SK-N-SH treated with all-trans-retinoic acid at 6 μM for 48 hours (cell line): ENCODE data around the gene QSOX2.

ENCODE experiments used
- CSRNP3 ChIP-seq: fragments of 250-450 bp; sonication (Bioruptor Pico); IDR thresholded peaks from 2 replicates; pipeline ENCODE4 v1.5.1; 2021; ENCODE audit warnings: mild to moderate bottlenecking, moderate library complexity
- ISL1 ChIP-seq: fragments of 250-450 bp; sonication (Bioruptor Pico); IDR thresholded peaks from 2 replicates; pipeline ENCODE4 v2.1.2; 2022; ENCODE audit warnings: mild to moderate bottlenecking, moderate library complexity
- RARB ChIP-seq: fragments of 250-450 bp; sonication (Bioruptor Pico); IDR thresholded peaks from 2 replicates; pipeline ENCODE4 v1.8.0; 2021; ENCODE audit warnings: mild to moderate bottlenecking, moderate library complexity

- TF ChIP-seq ISL1 (CRISPR knock-in tag) (no peak), RARB (no peak), CSRNP3 (CRISPR knock-in tag) (no peak)
Measured at GRCh38 chr9:136265561-136266355, 20.1 kb upstream of the QSOX2 start.
